OCI-LY1 (cell line): ENCODE results near the gene PIGT.
A peak's percentile ranks its signal among the peaks of the same experiment; 100 is the strongest.

Experiments used
- H2AFZ ChIP-seq: fragments of 200-600 bp; sonication (generic), shearing (Covaris generic); 2 replicates; pipeline ENCODE4 v1.6.0; 2014; ENCODE audit warnings: antibody characterized with exemption, mild to moderate bottlenecking, low read length
- H3F3A ChIP-seq: fragments of 200-600 bp; sonication (generic), shearing (Covaris generic); 2 replicates; pipeline ENCODE4 v1.6.0; 2014; ENCODE audit warnings: mild to moderate bottlenecking, antibody characterized with exemption, low read length, moderate library complexity; ENCODE audit not compliant: insufficient read depth
- H3K27ac ChIP-seq: fragments of 200-600 bp; sonication (generic); 2 replicates; pipeline ENCODE4 v1.5.1; 2014; ENCODE audit warnings: low read length, mixed run types, mild to moderate bottlenecking, low read depth; ENCODE audit not compliant: poor library complexity, severe bottlenecking
- H3K27me3 ChIP-seq: fragments of 200-600 bp; sonication (generic); 2 replicates; pipeline ENCODE4 v1.6.0; 2014; ENCODE audit warnings: antibody characterized with exemption, mild to moderate bottlenecking, low read length, moderate library complexity; ENCODE audit not compliant: insufficient read depth
- H3K36me3 ChIP-seq: fragments of 200-600 bp; sonication (generic); 2 replicates; pipeline ENCODE4 v1.6.1; 2014; ENCODE audit warnings: mild to moderate bottlenecking, antibody characterized with exemption, low read length, moderate library complexity, mixed read lengths; ENCODE audit not compliant: insufficient read depth
- H3K4me1 ChIP-seq: fragments of 200-600 bp; sonication (generic); 2 replicates; pipeline ENCODE4 v1.5.1; 2014; ENCODE audit warnings: mild to moderate bottlenecking, low read length, moderate library complexity; ENCODE audit not compliant: insufficient read depth, severe bottlenecking
- H3K4me2 ChIP-seq: fragments of 200-600 bp; sonication (generic), shearing (Covaris generic); 2 replicates; pipeline ENCODE4 v1.6.1; 2014; ENCODE audit warnings: low read length
- H3K4me3 ChIP-seq: fragments of 200-600 bp; sonication (generic); 2 replicates; pipeline ENCODE4 v1.5.1; 2014; ENCODE audit warnings: low read length, low read depth, mild to moderate bottlenecking, mixed read lengths; ENCODE audit not compliant: poor library complexity, severe bottlenecking
- H3K79me2 ChIP-seq: fragments of 200-600 bp; shearing (Covaris generic); 2 replicates; pipeline ENCODE4 v1.6.1; 2016; ENCODE audit warnings: mixed run types, low read length, mixed read lengths; ENCODE audit not compliant: insufficient read depth
- H3K9ac ChIP-seq: fragments of 200-600 bp; sonication (generic), shearing (Covaris generic); 2 replicates; pipeline ENCODE4 v1.6.1; 2014; ENCODE audit warnings: mild to moderate bottlenecking, low read length, mixed read lengths
- H3K9me2 ChIP-seq: fragments of 200-600 bp; sonication (generic), shearing (Covaris generic); 2 replicates; pipeline ENCODE4 v1.6.1; 2014; ENCODE audit warnings: low read depth, mild to moderate bottlenecking, low read length, mixed read lengths
- H3K9me3 ChIP-seq: fragments of 200-600 bp; shearing (Covaris generic); 2 replicates; pipeline ENCODE4 v1.6.1; 2014; ENCODE audit warnings: low read length, mixed read lengths
- H4K20me1 ChIP-seq: fragments of 200-600 bp; sonication (generic), shearing (Covaris generic); 2 replicates; pipeline ENCODE4 v1.6.0; 2016; ENCODE audit warnings: mild to moderate bottlenecking, low read length; ENCODE audit not compliant: insufficient read depth
- CTCF ChIP-seq: fragments of 200-600 bp; sonication (generic), shearing (Covaris generic); IDR thresholded peaks from 2 replicates; pipeline ENCODE4 v1.5.1; 2017; ENCODE audit warnings: mild to moderate bottlenecking, antibody characterized with exemption, low read length, moderate library complexity, mixed read lengths
- EZH2 ChIP-seq: fragments of 200-600 bp; sonication (generic), shearing (Covaris generic); IDR thresholded peaks from 2 replicates; pipeline ENCODE4 v1.8.0; 2017; ENCODE audit warnings: borderline replicate concordance, mixed run types, mild to moderate bottlenecking, antibody characterized with exemption, low read length, moderate library complexity, mixed read lengths

Gene PIGT

GRCh38 chr20:45432294-45432693 lies 16.4 kb downstream of the PIGT start:
- H3F3A ChIP-seq = no peaks in the 10 kb centered on the region; the same call in 1 of the 2 replicates
- H3K9ac ChIP-seq = no peak overlapping the region
- H3K27me3 ChIP-seq = no peaks in the 10 kb centered on the region
- no peaks in the 10 kb centered on the region for H3K9me2 ChIP-seq
- H3K36me3 ChIP-seq = no peaks in the 10 kb centered on the region
- no peaks in the 10 kb centered on the region for H4K20me1 ChIP-seq
- peak overlapping the region; percentile 90 for H3K27ac ChIP-seq
- H3K4me1 ChIP-seq = peaks cover 35% of the 10 kb centered on the region
- H3K4me2 ChIP-seq = peak overlapping the region; percentile 40; the same call in 1 of the 2 replicates
- TF ChIP-seq CTCF (no peak), EZH2 (no peak)
- H3K9me3 ChIP-seq = no peaks in the 10 kb centered on the region
- H2AFZ ChIP-seq = no peak overlapping the region
- H3K79me2 ChIP-seq = no peaks in the 10 kb centered on the region
- peak overlapping the region; percentile 9 for H3K4me3 ChIP-seq

- TF ChIP-seq EZH2 = no peak
- TF ChIP-seq CTCF = no peak
- Histone ChIP-seq H4K20me1 (no peaks in the 10 kb centered on the region), H3K4me2 (no peak overlapping the region), H3K4me3 (no peak overlapping the region), H3K9me2 (no peaks in the 10 kb centered on the region), H2AFZ (no peak overlapping the region), H3K27ac (peak overlapping the region; percentile 35), H3K4me1 (peaks cover 35% of the 10 kb centered on the region), H3K27me3 (no peaks in the 10 kb centered on the region), H3K79me2 (no peaks in the 10 kb centered on the region), H3F3A (no peaks in the 10 kb centered on the region; the same call in 1 of the 2 replicates), H3K9ac (no peak overlapping the region), H3K9me3 (no peaks in the 10 kb centered on the region), H3K36me3 (no peaks in the 10 kb centered on the region)
Observed at GRCh38 chr20:45433316-45433715, 17.4 kb downstream of the PIGT start.

GRCh38 chr20:45433976-45434375 lies 18.0 kb downstream of the PIGT start:
- peak overlapping the region; percentile 35 for H3K27ac ChIP-seq

More at GRCh38 chr20:45433976-45434375, 18.0 kb downstream of the PIGT start:
- no peak overlapping the region for H3K4me3 ChIP-seq
- H3K4me2 ChIP-seq = no peak overlapping the region
- H3K9me2 ChIP-seq = no peaks in the 10 kb centered on the region
- no peaks in the 10 kb centered on the region for H3K36me3 ChIP-seq
- no peaks in the 10 kb centered on the region for H3K9me3 ChIP-seq
- peaks cover 35% of the 10 kb centered on the region for H3K4me1 ChIP-seq
- no peaks in the 10 kb centered on the region; the same call in 1 of the 2 replicates for H3F3A ChIP-seq
- H3K79me2 ChIP-seq = no peaks in the 10 kb centered on the region
- no peak overlapping the region for H2AFZ ChIP-seq
- TF ChIP-seq CTCF (no peak), EZH2 (no peak)
- no peaks in the 10 kb centered on the region for H4K20me1 ChIP-seq
- H3K9ac ChIP-seq = no peak overlapping the region
- H3K27me3 ChIP-seq = no peaks in the 10 kb centered on the region
